SK-N-SH (cell line): ENCODE measurements around the gene NHP2. TPM values are rescaled to one million over a fixed set of nuclear protein-coding genes. Genes with fewer than 3 reads are reported as not detected.

Experiments
- CTCF ChIA-PET: fragments of 300-600, 350-600 bp; formaldehyde crosslinking; extraction: SDS; loops from one replicate; lab custom pipeline; 2021; lab: Yijun Ruan, JAX
- POLR2A ChIA-PET: fragments of 350-600 bp; sonication (Branson Sonifier 250); formaldehyde crosslinking; extraction: SDS; loops from one replicate; lab custom pipeline; 2020; ENCODE audit warnings: antibody characterized with exemption, inconsistent platforms; lab: Yijun Ruan, JAX
- DNase-seq: peaks from one replicate; pipeline ENCODE4 v3.0.0; 2012
- H2AFZ ChIP-seq: fragments of 200-600 bp; sonication (generic); 2 replicates; pipeline ENCODE4 v1.8.1; 2016; ENCODE audit warnings: antibody characterized with exemption, mild to moderate bottlenecking, low read depth
- H3F3A ChIP-seq: fragments of 200-600 bp; sonication (generic); replicated peaks from 2 replicates; pipeline ENCODE3; 2016; ENCODE audit warnings: antibody characterized with exemption, mild to moderate bottlenecking; ENCODE audit not compliant: insufficient read depth
- H3K27ac ChIP-seq, 2 experiments: fragments of 200-500 bp in 1 of 2; fragments of 200-600 bp in 1 of 2; sonication (Bioruptor generic) in 1 of 2; sonication (generic), shearing (Covaris generic) in 1 of 2; 2 replicates each; pipeline versions ENCODE4 v1.5.1 to v1.6.1; 2014 to 2016; ENCODE audit warnings: low read depth in 2 of 2, inconsistent platforms in 1 of 2, low read length in 1 of 2, mild to moderate bottlenecking in 1 of 2, mixed read lengths in 1 of 2
- H3K27me3 ChIP-seq: fragments of 200-600 bp; sonication (generic), shearing (Covaris generic); 2 replicates; pipeline ENCODE4 v1.6.1; 2016; ENCODE audit warnings: mixed run types; ENCODE audit not compliant: insufficient read depth
- H3K36me3 ChIP-seq, 2 experiments: fragments of 200-500 bp in 1 of 2; fragments of 200-600 bp in 1 of 2; sonication (Bioruptor generic) in 1 of 2; sonication (generic) in 1 of 2; replicated peaks in 1 of 2; 2 replicates each; pipeline versions ENCODE3 to v1.5.1; 2014 to 2016; ENCODE audit warnings: low read length in 1 of 2, mild to moderate bottlenecking in 1 of 2; ENCODE audit not compliant: insufficient read depth in 2 of 2, control insufficient read depth in 1 of 2
- H3K4me1 ChIP-seq, 2 experiments: fragments of 200-500 bp in 1 of 2; fragments of 200-600 bp in 1 of 2; sonication (Bioruptor generic) in 1 of 2; sonication (generic), shearing (Covaris generic) in 1 of 2; 2 replicates each; pipeline versions ENCODE4 v1.5.1 to v1.6.1; 2014 to 2016; ENCODE audit warnings: low read depth in 1 of 2, low read length in 1 of 2, mixed run types in 1 of 2; ENCODE audit not compliant: insufficient read depth in 2 of 2, control insufficient read depth in 1 of 2
- H3K4me2 ChIP-seq: fragments of 200-600 bp; sonication (generic), shearing (Covaris generic); 2 replicates; pipeline ENCODE4 v1.6.1; 2017; ENCODE audit warnings: mixed run types
- H3K4me3 ChIP-seq, 2 experiments: fragments of 200-500 bp in 1 of 2; fragments of 200-600 bp in 1 of 2; sonication (Bioruptor generic) in 1 of 2; sonication (generic), shearing (Covaris generic) in 1 of 2; 2 replicates each; pipeline versions ENCODE4 v1.5.1 to v1.8.1; 2014 to 2016; ENCODE audit warnings: low read depth in 2 of 2, inconsistent platforms in 1 of 2, low read length in 1 of 2, mild to moderate bottlenecking in 1 of 2, mixed read lengths in 1 of 2, moderate library complexity in 1 of 2
- H3K79me2 ChIP-seq: fragments of 200-600 bp; sonication (generic); 2 replicates; pipeline ENCODE4 v1.8.1; 2017; ENCODE audit warnings: mild to moderate bottlenecking; ENCODE audit not compliant: insufficient read depth
- H3K9ac ChIP-seq: fragments of 200-600 bp; sonication (generic); 2 replicates; pipeline ENCODE4 v1.6.1; 2017; ENCODE audit warnings: mixed run types
- H3K9me2 ChIP-seq: fragments of 200-600 bp; sonication (generic); 2 replicates; pipeline ENCODE4 v1.6.1; 2017; ENCODE audit warnings: mixed run types
- H3K9me3 ChIP-seq: fragments of 200-600 bp; sonication (generic); 2 replicates; pipeline ENCODE4 v1.6.1; 2017; ENCODE audit warnings: mixed run types, mild to moderate bottlenecking, moderate library complexity
- H4K20me1 ChIP-seq: fragments of 200-600 bp; sonication (generic); 2 replicates; pipeline ENCODE4 v1.6.1; 2017; ENCODE audit warnings: mild to moderate bottlenecking, mixed run types; ENCODE audit not compliant: insufficient read depth
- CHD2 ChIP-seq: fragments of 150-350 bp; IDR thresholded peaks from 2 replicates; pipeline ENCODE4 v1.6.1; 2018; ENCODE audit warnings: low read length; ENCODE audit not compliant: partially characterized antibody
- FOXM1 ChIP-seq: IDR thresholded peaks from 2 replicates; pipeline ENCODE4 v1.4.0; 2012; ENCODE audit warnings: low read depth, mild to moderate bottlenecking
- GATA2 ChIP-seq: sonication (generic); formaldehyde crosslinking; IDR thresholded peaks from 2 replicates; pipeline ENCODE4 v1.5.0; 2020; ENCODE audit warnings: mild to moderate bottlenecking, missing genetic modification reagents
- MAX ChIP-seq: IDR thresholded peaks from 2 replicates; pipeline ENCODE4 v1.4.0; 2012; ENCODE audit warnings: low read depth
- NRF1 ChIP-seq: IDR thresholded peaks from 2 replicates; pipeline ENCODE4 v1.6.1; 2012; ENCODE audit warnings: low read depth, mild to moderate bottlenecking, low read length
- WGBS: methylation state at CpG from one replicate; pipeline ENCODE4 v1.1.6; 2017; ENCODE audit warnings: low lambda C conversion rate; 5-methylcytosine and 5-hydroxymethylcytosine counted together
- polyA plus RNA-seq, 3 experiments: library from polyadenylated mRNA; depleted of rRNA; stranded (reverse); fragments of >200 nt; gene quantifications; 2 replicates each; pipeline ENCODE4 v1.2.3, GENCODE V29; 2012
- TF ChIP-seq, protein P1 (sequence below): IDR thresholded peaks from 2 replicates; pipeline ENCODE4 v1.6.1; 2012; ENCODE audit warnings: mild to moderate bottlenecking, low read depth, low read length, moderate library complexity

NHP2 gene
- polyA plus RNA-seq, 1 of the 3 experiments (the other 2 are of a cell fraction), result 455 TPM

GRCh38 chr5:178115814-178116142, 37.9 kb downstream of the NHP2 start:
- CTCF ChIA-PET, result interaction anchor here (0.6 to 5.5 kb wide), 4 partner anchors 8 to 39 kb away, joined by 3 to 21 read pairs (median 3); no protein-coding TSS in a partner anchor
- 73% methylated on average over 7 of the region's 7 CpGs for WGBS
- Histone ChIP-seq H3K4me3 (no peak overlapping the region), H3K9me3 (no peaks in the 10 kb centered on the region), H3K9me2 (no peaks in the 10 kb centered on the region), H3K27me3 (no peaks in the 10 kb centered on the region; the same call in 1 of the 2 replicates), H3K4me2 (no peak overlapping the region), H3K36me3 (no peaks in the 10 kb centered on the region), H3K4me1 (peaks cover 0 to 17% of the 10 kb centered on the region in 2 experiments; a peak in 1 of 4 replicates), H3K9ac (no peak overlapping the region), H3F3A (no peaks in the 10 kb centered on the region), H3K79me2 (no peaks in the 10 kb centered on the region), H3K27ac (no peak overlapping the region), H2AFZ (no peak overlapping the region), H4K20me1 (no peaks in the 10 kb centered on the region)
- no peak for TF ChIP-seq FOXM1
- TF ChIP-seq MAX, result no peak
- no peak for TF ChIP-seq CHD2
- no peak for TF ChIP-seq NRF1
- POLR2A ChIA-PET, result no interaction called here
- DNase-seq, result no peak

DNA sequence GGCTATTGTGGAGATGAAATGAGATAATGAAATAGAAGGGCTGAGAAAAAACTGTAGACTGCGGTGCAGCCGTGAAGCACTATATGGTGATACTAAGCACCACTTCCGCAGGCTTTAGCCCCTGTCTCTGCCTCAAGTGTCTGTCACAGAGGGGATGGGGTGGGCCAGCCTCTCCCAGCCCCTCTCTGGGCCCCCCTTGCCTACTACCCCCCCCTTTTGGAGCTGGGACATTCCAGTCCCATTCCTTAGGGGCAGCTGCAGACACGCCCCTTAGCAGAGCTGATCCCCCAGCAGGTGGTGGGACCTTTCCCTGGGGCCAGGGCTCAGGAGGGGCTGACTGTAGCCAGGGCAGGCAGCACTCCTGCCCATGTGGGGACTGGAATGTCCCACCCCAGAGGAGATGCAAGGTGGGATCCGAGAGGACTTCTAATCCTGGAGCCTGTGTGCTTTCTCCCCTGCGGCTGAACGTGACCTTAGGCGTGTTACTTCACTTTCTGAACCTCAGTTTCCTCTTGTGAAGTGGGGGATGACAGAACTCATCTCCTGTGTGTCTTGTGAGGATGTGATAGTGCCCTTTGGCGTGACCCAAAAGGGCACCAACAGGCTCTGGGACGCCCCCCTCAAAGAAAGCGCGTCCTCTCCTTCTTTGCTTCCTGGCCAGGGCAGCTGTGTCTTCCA, 38.4 kb downstream of the NHP2 start:
- peaks cover 0 to 17% of the 10 kb centered on the region in 2 experiments; a peak in 1 of 4 replicates for H3K4me1 ChIP-seq
- H3K9me2 ChIP-seq, result no peaks in the 10 kb centered on the region
- no peaks in the 10 kb centered on the region; the same call in 1 of the 2 replicates for H3K27me3 ChIP-seq
- H2AFZ ChIP-seq, result no peak overlapping the region
- H3K36me3 ChIP-seq, result no peaks in the 10 kb centered on the region
- ChIA-PET POLR2A (no interaction called here), CTCF (interaction anchor here (0.6 to 5.5 kb wide), 2 partner anchors 20 to 39 kb away, joined by 3 to 21 read pairs; no protein-coding TSS in a partner anchor)
- H3K79me2 ChIP-seq, result no peaks in the 10 kb centered on the region
- no peaks in the 10 kb centered on the region for H4K20me1 ChIP-seq
- H3K9ac ChIP-seq, result no peak overlapping the region
- WGBS, result 94% methylated on average over 12 of the region's 12 CpGs
- TF ChIP-seq, protein P1, sequence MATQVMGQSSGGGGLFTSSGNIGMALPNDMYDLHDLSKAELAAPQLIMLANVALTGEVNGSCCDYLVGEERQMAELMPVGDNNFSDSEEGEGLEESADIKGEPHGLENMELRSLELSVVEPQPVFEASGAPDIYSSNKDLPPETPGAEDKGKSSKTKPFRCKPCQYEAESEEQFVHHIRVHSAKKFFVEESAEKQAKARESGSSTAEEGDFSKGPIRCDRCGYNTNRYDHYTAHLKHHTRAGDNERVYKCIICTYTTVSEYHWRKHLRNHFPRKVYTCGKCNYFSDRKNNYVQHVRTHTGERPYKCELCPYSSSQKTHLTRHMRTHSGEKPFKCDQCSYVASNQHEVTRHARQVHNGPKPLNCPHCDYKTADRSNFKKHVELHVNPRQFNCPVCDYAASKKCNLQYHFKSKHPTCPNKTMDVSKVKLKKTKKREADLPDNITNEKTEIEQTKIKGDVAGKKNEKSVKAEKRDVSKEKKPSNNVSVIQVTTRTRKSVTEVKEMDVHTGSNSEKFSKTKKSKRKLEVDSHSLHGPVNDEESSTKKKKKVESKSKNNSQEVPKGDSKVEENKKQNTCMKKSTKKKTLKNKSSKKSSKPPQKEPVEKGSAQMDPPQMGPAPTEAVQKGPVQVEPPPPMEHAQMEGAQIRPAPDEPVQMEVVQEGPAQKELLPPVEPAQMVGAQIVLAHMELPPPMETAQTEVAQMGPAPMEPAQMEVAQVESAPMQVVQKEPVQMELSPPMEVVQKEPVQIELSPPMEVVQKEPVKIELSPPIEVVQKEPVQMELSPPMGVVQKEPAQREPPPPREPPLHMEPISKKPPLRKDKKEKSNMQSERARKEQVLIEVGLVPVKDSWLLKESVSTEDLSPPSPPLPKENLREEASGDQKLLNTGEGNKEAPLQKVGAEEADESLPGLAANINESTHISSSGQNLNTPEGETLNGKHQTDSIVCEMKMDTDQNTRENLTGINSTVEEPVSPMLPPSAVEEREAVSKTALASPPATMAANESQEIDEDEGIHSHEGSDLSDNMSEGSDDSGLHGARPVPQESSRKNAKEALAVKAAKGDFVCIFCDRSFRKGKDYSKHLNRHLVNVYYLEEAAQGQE, result no peak
- no peak for TF ChIP-seq GATA2 (CRISPR knock-in tag)
- no peak overlapping the region for H3K4me2 ChIP-seq
- no peaks in the 10 kb centered on the region for H3F3A ChIP-seq
- no peaks in the 10 kb centered on the region for H3K9me3 ChIP-seq
- H3K27ac ChIP-seq, result no peak overlapping the region
- no peak for DNase-seq
- H3K4me3 ChIP-seq, result no peak overlapping the region
